Esophagus muscularis mucosa (tissue), 3 donors: Measurements from ENCODE around the gene ZIC4.

Experiments used
- POLR2A ChIP-seq: fragments of 450-650 bp; IDR thresholded peaks from one replicate; pipeline ENCODE4 v1.6.1; 2017; ENCODE audit warnings: antibody characterized with exemption, moderate library complexity, mild to moderate bottlenecking, low read depth
- POLR2AphosphoS5 ChIP-seq, 2 donors: sonication (generic); formaldehyde crosslinking; IDR thresholded peaks; one replicate each; pipeline ENCODE4 v1.6.1; 2017; ENCODE audit warnings: antibody characterized with exemption in 2 of 2
- TF ChIP-seq, protein P1 (sequence below), 3 experiments: fragments of 200-600 bp in 2 of 3; fragments of 450-650 bp in 1 of 3; sonication (generic) in 2 of 3; IDR thresholded peaks; one replicate each; pipeline ENCODE4 v1.5.1; 2017 to 2019; ENCODE audit warnings: antibody characterized with exemption in 3 of 3, mild to moderate bottlenecking in 2 of 3, moderate library complexity in 1 of 3

DNA sequence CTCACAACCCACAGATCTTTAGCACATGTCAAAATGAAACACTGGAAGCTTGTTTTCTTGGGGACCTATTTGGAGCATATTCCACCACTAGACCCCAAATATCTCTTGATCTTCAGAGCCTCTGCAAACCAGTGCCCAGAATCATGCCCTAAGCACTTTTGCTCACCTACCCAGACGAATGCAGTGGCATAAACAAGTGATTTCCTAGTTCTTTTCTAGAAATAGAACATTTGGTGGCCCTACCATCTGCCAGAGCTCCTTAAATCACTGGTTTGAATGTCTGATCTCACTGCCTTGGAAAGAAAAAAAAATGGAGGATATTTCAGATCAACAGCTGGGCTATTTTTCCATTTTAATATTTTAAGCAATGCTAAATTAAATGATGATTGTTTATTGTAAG, 5.3 kb downstream of the ZIC4 start:
- TF ChIP-seq, protein P1, sequence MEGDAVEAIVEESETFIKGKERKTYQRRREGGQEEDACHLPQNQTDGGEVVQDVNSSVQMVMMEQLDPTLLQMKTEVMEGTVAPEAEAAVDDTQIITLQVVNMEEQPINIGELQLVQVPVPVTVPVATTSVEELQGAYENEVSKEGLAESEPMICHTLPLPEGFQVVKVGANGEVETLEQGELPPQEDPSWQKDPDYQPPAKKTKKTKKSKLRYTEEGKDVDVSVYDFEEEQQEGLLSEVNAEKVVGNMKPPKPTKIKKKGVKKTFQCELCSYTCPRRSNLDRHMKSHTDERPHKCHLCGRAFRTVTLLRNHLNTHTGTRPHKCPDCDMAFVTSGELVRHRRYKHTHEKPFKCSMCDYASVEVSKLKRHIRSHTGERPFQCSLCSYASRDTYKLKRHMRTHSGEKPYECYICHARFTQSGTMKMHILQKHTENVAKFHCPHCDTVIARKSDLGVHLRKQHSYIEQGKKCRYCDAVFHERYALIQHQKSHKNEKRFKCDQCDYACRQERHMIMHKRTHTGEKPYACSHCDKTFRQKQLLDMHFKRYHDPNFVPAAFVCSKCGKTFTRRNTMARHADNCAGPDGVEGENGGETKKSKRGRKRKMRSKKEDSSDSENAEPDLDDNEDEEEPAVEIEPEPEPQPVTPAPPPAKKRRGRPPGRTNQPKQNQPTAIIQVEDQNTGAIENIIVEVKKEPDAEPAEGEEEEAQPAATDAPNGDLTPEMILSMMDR (IDR thresholded peaks at IDR 0.05), result no peak
- TF ChIP-seq POLR2A, result no peak
- no peak for TF ChIP-seq POLR2AphosphoS5 (IDR thresholded peaks at IDR 0.05)
